ENCODE measurements around the gene UQCC5.

The UQCC5 gene

DNA sequence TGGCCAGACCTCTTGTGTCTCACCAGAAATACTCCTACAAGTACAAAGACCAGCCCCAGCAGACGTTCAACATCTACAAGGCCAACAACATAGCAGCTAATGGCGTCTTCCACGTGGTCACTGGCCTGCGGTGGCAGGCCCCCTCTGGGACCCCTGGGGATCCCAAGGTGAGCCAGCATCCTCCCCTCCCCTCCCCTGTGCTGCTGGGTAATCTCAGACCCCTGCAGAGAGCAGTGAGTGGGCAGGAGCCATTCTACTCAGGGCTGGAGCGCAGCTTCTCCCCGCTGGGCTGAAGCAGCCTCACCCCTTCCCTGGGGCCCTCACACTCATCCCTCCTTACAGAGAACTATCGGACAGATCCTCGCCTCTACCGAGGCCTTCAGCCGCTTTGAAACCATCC is 31.4 kb upstream of the UQCC5 start:
- no peak for DNase-seq

DNA sequence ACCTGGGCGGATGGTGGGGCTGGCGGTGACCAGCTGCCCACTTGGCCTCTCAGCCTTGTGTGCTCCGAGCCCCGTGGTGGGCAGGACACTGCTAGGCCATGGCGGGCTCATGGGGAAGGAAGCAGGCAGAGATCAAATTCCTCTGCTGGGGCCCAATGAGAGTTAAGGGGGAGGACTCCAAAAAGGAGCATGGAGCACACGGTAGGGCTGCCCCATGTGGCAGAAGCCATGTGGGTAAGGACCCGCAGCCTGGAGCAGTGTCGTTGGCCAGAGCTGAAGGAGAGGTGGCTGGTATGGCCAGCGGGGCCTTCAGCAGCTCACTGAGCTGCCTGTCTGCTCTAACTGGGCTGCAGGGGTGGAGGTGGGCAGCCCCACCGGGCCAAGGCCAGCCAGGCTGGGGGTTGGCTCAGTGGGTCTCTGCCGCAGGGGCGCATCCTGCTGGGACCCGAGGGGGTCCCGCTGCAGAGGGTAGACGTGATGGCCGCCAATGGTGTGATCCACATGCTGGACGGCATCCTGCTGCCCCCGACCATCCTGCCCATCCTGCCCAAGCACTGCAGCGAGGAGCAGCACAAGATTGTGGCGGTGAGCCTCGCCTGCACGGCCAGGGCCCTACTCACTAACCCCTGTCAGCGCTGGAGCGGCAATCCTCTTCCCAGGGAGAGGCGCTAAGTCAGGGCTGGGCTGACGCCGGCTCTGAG is 30.0 kb upstream of the UQCC5 start:
- DNase-seq, result no peak

DNA sequence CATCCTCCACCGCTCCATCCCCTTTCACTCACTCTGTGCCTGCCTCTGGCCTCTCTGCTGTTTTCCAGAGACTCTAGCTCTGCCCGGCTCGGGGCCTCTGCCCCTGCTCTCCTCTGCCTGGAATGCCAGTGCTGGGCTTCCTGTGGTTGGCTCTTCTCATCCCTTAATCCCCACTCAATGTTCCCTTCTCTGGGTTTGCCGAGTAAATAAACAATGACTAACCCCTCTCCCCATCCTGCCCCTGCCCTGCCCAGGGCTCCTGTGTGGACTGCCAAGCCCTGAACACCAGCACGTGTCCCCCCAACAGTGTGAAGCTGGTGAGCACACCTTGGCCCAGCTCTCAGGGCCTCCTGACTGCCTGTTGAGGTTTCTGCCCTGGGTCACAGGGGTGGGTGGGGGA is 29.0 kb upstream of the UQCC5 start:
- DNase-seq, result no peak

DNA sequence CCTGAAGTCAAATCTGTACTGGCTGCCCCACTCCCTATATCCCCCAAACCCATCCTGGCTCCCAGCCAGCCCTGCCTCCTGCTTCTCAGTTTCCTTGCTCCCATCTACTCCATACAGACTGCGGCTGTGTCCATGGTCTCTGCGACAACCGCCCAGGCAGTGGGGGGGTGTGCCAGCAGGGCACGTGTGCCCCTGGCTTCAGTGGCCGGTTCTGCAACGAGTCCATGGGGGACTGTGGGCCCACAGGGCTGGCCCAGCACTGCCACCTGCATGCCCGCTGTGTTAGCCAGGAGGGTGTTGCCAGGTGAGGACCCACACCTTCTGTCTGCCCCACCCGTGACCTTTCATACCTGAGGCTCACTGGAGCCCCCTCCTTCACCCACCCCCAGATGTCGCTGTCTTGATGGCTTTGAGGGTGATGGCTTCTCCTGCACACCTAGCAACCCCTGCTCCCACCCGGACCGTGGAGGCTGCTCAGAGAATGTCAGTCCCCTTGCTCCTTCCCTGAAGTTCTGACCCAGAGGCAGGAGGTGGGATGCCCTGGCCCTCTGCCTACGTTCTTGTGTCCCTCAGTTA is 26.6 kb upstream of the UQCC5 start:
- DNase-seq, result no peak

DNA sequence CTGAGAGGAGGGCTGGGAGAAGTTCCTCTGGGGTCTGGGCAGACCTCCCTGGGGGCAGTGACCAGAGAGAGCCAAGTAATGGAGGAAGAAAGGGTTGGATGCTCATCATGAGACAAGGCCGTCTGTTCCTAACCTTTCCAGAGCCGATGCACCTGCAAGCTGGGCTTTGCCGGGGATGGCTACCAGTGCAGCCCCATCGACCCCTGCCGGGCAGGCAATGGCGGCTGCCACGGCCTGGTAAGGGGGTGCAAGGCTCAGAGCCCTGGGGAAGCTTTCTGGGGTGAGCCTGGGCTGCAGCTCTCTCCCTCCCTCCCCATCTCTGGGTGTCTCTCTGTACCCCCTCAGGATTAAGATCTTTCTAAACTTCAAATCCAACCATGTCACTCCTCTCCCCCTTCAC is 24.9 kb upstream of the UQCC5 start:
- DNase-seq, result no peak

DNA sequence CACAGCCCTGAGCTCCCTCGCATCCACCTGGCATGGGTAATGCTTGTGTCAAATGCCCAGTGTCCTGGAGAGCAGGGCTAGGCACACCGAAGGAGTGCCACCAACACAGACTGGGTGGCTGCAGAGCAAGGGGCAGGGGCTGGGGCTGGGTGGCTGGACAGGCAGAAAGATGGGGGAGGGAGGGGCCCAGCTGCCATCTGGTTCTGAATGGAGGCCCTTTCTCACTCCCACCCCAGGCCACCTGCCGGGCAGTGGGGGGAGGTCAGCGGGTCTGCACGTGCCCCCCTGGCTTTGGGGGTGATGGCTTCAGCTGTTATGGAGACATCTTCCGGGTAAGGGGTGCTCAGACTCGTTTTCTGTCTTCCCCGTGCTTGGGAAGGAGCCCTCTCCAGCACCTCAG is 24.3 kb upstream of the UQCC5 start:
- no peak for DNase-seq

DNA sequence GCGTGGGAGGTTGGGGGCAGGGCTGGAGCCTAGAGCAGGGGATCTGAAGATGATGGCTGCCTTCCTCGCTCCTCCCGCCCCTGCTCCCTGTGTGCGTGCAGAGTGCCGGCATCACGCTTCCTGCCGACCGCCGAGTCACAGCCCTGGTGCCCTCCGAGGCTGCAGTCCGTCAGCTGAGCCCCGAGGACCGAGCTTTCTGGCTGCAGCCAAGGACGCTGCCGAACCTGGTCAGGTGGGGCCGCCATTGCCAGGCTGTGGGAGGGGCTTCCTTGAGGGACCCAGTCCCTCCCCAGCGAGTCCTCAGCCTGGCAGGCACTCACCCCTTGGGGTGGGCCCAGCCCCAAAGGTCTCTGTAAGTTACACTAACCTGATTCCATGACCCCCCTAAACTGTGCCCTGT is 23.7 kb upstream of the UQCC5 start:
- no peak for DNase-seq

DNA sequence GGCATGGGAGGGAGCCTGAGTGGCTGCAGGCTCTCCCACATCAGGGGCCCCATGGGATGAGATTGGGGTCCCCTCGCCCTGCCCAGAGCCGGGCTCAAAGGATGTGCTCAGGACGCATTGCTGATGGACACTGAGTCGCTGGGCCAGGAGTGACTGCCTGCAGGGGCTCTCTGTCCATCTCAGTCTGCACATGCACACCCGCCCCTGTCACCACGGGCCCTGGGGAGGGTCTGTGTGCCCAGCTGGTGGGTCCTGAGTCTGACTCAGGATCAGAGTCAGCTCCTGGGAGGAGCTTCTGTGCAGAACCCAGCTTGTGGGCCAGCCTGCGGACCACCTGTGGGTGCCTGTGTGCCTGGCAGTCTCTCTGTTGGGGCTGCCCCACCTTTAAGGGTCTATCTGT is 23.1 kb upstream of the UQCC5 start:
- DNase-seq, result no peak

DNA sequence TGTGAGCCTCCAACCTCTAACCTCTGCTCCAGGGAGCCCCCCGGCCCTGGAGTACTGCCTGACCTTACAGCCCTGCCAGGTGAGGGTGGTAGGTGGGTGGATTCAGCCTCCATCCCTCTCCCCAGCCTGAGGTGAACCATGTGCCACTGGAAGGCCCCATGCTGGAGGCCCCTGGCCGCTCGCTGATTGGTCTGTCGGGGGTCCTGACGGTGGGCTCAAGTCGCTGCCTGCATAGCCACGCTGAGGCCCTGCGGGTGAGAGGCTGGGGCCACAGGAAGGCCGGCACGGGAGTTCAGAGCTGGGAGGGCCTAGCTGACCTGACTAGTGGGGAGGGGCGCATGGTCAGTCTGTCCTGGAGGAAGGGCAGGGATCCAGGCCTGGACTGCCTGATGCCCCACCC is 21.8 kb upstream of the UQCC5 start:
- DNase-seq, result no peak

DNA sequence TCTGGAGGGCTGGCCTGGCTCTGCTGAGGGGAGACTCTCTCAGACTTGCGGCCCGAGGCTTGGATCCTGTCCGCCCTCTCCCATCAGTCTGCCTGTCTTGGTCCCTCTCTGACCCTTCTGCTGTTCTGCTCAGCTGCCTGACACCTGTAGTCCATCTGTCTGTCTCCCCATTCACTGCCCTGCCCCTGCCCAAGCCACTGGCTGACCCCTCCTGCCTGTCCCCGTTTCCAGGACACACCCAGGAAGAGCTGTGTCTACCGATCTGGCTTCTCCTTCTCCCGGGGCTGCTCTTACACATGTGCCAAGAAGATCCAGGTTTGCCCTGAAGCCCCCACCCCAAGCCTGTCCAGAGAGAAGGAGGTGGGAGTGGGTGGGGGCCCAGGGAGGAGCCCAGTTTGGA is 21.2 kb upstream of the UQCC5 start:
- DNase-seq, result no peak

DNA sequence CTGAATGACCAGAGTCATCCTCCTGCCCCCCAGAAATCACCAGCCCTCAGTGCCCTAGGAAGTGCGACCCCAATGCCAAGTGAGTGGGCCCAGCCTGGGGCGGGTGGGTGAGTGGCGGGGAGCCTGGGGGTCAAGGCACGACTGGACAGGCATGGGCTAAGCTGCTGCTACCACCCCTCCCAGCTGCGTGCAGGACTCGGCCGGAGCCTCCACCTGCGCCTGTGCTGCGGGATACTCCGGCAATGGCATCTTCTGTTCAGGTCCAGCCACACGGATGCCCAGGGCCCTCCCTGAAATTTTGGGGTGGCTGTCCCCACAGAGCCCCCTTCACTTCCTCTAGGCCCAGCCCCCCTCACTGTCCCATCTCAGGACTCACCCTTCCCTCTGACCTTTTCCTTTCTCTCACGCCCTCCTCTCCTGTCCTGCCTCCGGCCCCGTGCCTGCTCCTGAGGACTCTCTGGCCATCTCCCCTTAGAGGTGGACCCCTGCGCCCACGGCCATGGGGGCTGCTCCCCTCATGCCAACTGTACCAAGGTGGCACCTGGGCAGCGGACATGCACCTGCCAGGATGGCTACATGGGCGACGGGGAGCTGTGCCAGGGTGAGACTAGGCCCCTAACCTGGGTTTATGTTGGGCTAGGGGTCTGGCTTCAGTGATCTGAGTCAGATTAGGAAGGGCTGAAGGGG is 19.8 kb upstream of the UQCC5 start:
- no peak for DNase-seq

DNA sequence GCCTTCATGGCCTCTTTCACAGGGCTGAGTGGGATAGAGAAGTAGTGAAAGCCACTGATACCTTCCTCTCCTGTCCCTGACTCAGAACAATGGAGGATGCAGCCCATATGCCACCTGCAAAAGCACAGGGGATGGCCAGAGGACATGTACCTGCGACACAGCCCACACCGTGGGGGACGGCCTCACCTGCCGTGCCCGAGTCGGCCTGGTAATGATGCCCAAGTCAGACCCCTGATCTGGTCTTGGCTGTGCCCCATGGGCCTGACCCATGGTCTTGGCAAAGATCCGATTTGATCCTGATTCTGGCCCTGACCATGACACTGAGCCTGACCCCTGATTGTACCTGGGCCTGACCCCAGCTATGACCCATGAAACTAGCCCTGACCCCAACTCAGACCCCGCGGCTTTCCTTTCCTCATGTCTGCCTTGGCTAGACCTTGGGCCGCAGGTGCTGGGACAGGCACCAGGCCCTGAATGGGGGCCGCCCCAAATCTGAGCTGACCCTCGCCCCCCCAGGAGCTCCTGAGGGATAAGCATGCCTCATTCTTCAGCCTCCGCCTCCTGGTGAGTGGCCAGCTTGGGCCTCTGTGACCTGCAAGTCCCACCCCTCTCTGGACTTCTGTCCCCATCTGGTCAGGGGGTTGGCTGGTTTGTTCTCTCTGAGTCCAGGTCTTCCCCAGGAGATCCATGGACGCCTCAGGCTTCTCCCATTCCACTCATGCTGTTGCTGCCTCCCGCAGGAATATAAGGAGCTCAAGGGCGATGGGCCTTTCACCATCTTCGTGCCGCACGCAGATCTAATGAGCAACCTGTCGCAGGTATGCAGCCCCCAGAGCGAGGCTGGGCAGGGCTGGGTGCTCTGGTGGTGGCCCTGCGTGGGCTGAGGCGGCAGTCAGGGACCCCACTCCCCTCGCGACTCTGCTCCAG is 18.3 kb upstream of the UQCC5 start:
- DNase-seq, result no peak

DNA sequence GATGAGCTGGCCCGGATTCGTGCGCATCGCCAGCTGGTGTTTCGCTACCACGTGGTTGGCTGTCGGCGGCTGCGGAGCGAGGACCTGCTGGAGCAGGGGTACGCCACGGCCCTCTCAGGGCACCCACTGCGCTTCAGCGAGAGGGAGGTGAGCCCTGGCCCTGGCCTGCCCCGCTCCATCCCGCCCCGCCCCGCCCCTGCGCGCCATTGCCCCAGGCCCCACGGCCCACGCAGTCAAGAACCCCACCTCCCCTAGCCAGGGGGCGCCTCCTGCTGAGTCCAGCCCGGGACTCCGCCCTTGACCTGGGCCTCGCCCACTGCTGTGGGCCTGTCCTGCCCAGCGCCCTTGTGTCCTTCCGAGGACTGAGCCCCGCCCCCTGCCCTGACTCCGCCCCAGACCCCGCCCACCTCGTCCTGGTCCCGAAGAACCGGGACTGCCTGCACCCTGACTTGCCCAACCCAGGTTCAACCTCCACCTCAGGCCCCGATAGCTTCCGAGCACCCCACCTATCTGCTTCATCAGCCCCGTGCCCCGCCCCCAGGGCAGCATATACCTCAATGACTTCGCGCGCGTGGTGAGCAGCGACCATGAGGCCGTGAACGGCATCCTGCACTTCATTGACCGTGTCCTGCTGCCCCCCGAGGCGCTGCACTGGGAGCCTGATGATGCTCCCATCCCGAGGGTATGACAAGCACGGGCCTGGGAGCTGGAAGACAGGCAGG is 17.5 kb upstream of the UQCC5 start:
- no peak for DNase-seq

DNA sequence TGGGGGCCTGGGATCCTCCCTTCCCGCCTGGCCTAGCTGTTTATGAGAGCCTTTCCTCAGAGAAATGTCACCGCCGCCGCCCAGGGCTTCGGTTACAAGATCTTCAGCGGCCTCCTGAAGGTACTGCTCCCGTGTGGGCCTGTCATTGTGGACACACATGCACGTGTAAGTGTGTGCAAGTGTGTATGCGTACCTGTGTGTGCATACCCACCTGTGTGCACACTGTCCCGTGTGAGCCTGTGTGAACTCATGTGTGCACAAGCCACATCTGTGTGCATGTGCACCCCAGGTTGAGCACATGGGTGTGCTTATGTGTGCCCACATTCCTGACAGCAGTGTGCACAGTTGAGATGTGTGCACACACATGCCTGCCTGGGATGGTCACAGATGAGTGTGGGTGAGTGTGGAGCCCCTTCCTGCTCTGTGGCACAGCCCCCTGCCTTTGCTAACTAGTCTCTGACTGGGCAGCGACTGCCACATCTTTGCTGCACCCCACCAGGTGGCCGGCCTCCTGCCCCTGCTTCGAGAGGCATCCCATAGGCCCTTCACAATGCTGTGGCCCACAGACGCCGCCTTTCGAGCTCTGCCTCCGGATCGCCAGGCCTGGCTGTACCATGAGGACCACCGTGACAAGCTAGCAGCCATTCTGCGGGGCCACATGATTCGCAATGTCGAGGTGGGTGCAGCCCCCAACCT is 16.8 kb upstream of the UQCC5 start:
- DNase-seq, result no peak

DNA sequence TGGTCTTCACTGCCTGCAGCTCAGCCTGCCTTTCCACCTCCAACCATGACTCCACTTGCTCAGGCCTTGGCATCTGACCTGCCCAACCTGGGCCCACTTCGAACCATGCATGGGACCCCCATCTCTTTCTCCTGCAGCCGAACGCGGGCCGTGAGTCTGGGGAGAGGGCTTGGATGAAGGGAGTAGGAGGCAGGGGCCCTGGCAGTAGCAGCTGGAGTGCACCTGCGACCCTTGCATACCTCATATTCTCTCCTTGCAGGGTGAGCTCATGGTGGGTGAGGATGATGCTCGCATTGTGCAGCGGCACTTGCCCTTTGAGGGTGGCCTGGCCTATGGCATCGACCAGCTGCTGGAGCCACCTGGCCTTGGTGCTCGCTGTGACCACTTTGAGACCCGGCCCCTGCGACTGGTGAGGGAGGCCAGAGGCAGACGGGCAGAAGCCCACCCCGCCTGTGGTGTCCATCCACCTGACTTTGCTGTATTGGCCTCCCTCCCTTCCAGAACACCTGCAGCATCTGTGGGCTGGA is 16.2 kb upstream of the UQCC5 start:
- no peak for DNase-seq

DNA sequence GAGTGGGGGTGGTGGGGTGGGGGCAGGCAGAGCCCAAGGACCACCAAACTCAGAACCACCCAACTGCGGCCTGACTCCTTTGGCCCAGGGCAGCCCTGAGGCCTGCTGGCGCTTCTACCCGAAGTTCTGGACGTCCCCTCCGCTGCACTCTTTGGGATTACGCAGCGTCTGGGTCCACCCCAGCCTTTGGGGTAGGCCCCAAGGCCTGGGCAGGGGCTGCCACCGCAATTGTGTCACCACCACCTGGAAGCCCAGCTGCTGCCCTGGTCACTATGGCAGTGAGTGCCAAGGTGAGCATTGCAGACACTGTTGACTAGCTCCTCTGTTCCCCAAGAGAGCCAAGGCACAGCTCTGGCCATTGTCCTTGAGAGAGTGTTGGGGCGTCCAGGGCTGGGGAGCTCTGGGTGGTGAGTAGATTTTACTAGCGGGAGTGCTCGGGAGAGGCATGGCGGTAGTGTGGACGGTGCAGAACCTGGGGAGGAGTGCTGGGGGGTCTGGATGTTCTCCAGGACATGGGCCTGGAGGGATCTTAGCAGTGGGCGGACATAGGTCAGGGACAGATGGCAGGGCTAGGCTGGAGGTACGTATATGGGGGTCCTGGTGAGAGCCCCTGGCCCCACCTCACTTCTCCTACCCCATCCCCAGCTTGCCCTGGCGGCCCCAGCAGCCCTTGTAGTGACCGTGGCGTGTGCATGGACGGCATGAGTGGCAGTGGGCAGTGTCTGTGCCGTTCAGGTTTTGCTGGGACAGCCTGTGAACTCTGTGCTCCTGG is 15.5 kb upstream of the UQCC5 start:
- DNase-seq, result no peak

DNA sequence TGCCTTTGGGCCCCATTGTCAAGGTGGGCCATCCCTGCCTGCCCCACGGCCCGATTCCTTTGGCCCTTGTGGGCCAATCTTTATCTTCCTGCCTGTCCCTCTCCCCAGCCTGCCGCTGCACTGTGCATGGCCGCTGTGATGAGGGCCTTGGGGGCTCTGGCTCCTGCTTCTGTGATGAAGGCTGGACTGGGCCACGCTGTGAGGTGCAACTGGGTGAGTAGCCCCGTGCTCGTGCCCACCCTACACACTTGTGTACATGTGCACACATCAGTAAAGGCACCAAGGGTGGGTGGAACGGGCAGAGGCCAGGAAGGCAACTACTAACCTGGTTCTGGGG is 14.9 kb upstream of the UQCC5 start:
- no peak for DNase-seq

DNA sequence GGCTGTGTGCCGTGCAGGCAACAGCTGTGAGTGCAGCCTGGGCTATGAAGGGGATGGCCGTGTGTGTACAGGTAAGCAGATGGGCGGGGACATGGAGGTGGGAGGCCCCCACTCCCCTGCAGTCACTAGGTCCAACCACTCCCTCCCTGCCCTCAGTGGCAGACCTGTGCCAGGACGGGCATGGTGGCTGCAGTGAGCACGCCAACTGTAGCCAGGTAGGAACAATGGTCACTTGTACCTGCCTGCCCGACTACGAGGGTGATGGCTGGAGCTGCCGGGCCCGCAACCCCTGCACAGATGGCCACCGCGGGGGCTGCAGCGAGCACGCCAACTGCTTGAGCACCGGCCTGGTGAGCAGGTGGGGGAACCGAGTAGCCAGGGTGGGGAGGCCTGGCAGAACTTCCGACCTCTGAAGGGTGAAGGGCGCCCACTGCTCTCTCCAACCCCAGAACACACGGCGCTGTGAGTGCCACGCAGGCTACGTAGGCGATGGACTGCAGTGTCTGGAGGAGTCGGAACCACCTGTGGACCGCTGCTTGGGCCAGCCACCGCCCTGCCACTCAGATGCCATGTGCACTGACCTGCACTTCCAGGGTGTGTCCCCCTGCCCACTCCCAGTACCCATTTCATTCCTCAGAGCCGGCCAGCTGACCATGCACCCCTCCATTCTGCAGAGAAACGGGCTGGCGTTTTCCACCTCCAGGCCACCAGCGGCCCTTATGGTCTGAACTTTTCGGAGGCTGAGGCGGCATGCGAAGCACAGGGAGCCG is 14.3 kb upstream of the UQCC5 start:
- no peak for DNase-seq

DNA sequence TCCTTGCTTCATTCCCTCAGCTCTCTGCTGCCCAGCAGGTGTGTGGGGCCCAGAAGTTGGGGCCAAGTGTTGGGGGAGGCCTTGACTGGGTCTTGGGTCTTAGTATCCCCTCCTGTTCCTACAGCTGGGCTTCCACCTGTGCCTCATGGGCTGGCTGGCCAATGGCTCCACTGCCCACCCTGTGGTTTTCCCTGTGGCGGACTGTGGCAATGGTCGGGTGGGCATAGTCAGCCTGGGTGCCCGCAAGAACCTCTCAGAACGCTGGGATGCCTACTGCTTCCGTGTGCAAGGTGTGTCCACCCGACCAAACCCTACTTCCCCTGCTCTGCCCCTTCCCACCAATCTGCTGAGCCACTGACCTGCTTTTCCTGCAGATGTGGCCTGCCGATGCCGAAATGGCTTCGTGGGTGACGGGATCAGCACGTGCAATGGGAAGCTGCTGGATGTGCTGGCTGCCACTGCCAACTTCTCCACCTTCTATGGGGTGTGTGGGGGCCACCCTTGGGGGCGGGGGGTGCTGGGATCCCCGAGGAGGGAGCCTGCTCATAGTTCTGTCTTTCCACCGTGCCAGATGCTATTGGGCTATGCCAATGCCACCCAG is 13.7 kb upstream of the UQCC5 start:
- no peak for DNase-seq

Data from DMS 273 treated with DMSO at 0.1 percent for 48 hours (cell line).